OCI-LY1 (cell line): ENCODE results near the gene PDZRN4.

Source experiments
- EZH2 ChIP-seq: fragments of 200-600 bp; sonication (generic), shearing (Covaris generic); IDR thresholded peaks from 2 replicates; pipeline ENCODE4 v1.8.0; 2017; ENCODE audit warnings: borderline replicate concordance, mixed run types, mild to moderate bottlenecking, antibody characterized with exemption, low read length, moderate library complexity, mixed read lengths
- TF ChIP-seq, protein P1 (sequence below): fragments of 200-600 bp; sonication (generic), shearing (Covaris generic); IDR thresholded peaks from 2 replicates; pipeline ENCODE4 v1.5.1; 2017; ENCODE audit warnings: mild to moderate bottlenecking, antibody characterized with exemption, low read length, moderate library complexity, mixed read lengths

DNA sequence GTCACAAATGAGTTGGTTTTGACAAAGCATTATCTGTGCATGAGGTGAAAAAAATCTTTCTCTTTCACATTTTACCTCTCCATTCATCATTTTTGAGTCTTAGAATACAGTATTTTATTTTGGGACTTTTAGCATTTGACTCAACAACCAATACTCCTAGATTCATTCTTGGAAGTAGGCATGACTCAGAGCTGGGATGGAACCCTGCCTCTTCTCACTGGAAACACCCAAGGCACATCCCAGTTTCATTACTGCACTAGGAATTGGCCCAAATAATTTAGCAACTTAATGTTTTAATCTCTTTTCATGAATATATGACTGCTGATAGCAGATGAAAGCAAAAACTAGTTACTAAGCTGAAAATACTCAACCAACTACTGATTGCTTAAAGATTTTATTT is 3.3 kb upstream of the PDZRN4 start:
- TF ChIP-seq, protein P1, sequence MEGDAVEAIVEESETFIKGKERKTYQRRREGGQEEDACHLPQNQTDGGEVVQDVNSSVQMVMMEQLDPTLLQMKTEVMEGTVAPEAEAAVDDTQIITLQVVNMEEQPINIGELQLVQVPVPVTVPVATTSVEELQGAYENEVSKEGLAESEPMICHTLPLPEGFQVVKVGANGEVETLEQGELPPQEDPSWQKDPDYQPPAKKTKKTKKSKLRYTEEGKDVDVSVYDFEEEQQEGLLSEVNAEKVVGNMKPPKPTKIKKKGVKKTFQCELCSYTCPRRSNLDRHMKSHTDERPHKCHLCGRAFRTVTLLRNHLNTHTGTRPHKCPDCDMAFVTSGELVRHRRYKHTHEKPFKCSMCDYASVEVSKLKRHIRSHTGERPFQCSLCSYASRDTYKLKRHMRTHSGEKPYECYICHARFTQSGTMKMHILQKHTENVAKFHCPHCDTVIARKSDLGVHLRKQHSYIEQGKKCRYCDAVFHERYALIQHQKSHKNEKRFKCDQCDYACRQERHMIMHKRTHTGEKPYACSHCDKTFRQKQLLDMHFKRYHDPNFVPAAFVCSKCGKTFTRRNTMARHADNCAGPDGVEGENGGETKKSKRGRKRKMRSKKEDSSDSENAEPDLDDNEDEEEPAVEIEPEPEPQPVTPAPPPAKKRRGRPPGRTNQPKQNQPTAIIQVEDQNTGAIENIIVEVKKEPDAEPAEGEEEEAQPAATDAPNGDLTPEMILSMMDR, result no peak
- no peak for TF ChIP-seq EZH2
